HEK293 (cell line): ENCODE results near the gene TRPM6.

Source experiments
- CTCF ChIA-PET: fragments of 350-600 bp; formaldehyde crosslinking; extraction: SDS; loops from one replicate; lab custom pipeline; 2021; ENCODE audit warnings: antibody characterized with exemption; lab: Yijun Ruan, JAX
- POLR2A ChIA-PET: fragments of 300-600 bp; formaldehyde crosslinking; extraction: SDS; loops from one replicate; lab custom pipeline; 2020; ENCODE audit warnings: antibody characterized with exemption, inconsistent platforms; lab: Yijun Ruan, JAX
- H3K27ac ChIP-seq: fragments of 200-500 bp; sonication (Bioruptor generic); 2 replicates; pipeline ENCODE4 v1.5.1; 2014; ENCODE audit warnings: low read depth, low read length, control low read depth, inconsistent platforms; ENCODE audit errors: extremely low read depth
- H3K36me3 ChIP-seq, 2 experiments: fragments of 200-500 bp in 1 of 2; sonication (Bioruptor generic) in 1 of 2; 1 replicate in 1 of 2; 2 replicates in 1 of 2; pipeline ENCODE4 v1.5.1; 2014 to 2017; ENCODE audit warnings: inconsistent platforms in 2 of 2, low read length in 2 of 2; ENCODE audit not compliant: control insufficient read depth in 2 of 2, insufficient read depth in 1 of 2
- H3K4me1 ChIP-seq: fragments of 200-500 bp; sonication (Bioruptor generic); 2 replicates; pipeline ENCODE4 v1.5.1; 2014; ENCODE audit warnings: mild to moderate bottlenecking, low read length, inconsistent platforms; ENCODE audit not compliant: control insufficient read depth, insufficient read depth
- H3K4me3 ChIP-seq: 2 replicates; pipeline ENCODE4 v1.5.1; 2011; ENCODE audit warnings: low read depth, mild to moderate bottlenecking, control low read depth, low read length, moderate library complexity
- H3K9me3 ChIP-seq: fragments of 200-500 bp; sonication (Bioruptor generic); 2 replicates; pipeline ENCODE4 v1.5.1; 2014; ENCODE audit warnings: low read depth, low read length, inconsistent platforms; ENCODE audit not compliant: control insufficient read depth, insufficient read depth
- MYNN ChIP-seq: fragments of 450-650 bp; formaldehyde crosslinking; IDR thresholded peaks from 2 replicates; pipeline ENCODE4 v1.5.1; 2016; ENCODE audit warnings: missing biosample characterization, missing genetic modification characterization, borderline replicate concordance
- PRDM10 ChIP-seq: fragments of 450-650 bp; formaldehyde crosslinking; IDR thresholded peaks from 2 replicates; pipeline ENCODE4 v1.5.1; 2016; ENCODE audit warnings: missing biosample characterization, missing genetic modification characterization
- SETDB1 ChIP-seq: IDR thresholded peaks from one replicate; pipeline ENCODE4 v1.6.1; 2017; ENCODE audit warnings: mild to moderate bottlenecking, low read length, moderate library complexity, mixed read lengths; ENCODE audit not compliant: insufficient read length
- YY1 ChIP-seq: fragments of 450-650 bp; formaldehyde crosslinking; IDR thresholded peaks from 2 replicates; pipeline ENCODE4 v1.5.1; 2018; ENCODE audit warnings: missing biosample characterization, missing genetic modification characterization
- ZBTB10 ChIP-seq: fragments of 450-650 bp; formaldehyde crosslinking; IDR thresholded peaks from 2 replicates; pipeline ENCODE4 v1.5.1; 2016; ENCODE audit warnings: missing biosample characterization, missing genetic modification characterization
- ZBTB8A ChIP-seq: fragments of 450-650 bp; formaldehyde crosslinking; IDR thresholded peaks from 2 replicates; pipeline ENCODE4 v1.5.1; 2016; ENCODE audit warnings: missing biosample characterization, missing genetic modification characterization
- ZNF18 ChIP-seq: fragments of 450-650 bp; formaldehyde crosslinking; IDR thresholded peaks from 2 replicates; pipeline ENCODE4 v1.5.1; 2016; ENCODE audit warnings: missing biosample characterization, missing genetic modification characterization
- ZNF221 ChIP-seq: fragments of 450-650 bp; formaldehyde crosslinking; IDR thresholded peaks from 2 replicates; pipeline ENCODE4 v1.5.1; 2017; ENCODE audit warnings: missing biosample characterization, missing genetic modification characterization, borderline replicate concordance
- ZNF26 ChIP-seq: fragments of 450-650 bp; formaldehyde crosslinking; IDR thresholded peaks from 2 replicates; pipeline ENCODE4 v1.5.1; 2016; ENCODE audit warnings: missing biosample characterization, missing genetic modification characterization
- ZNF341 ChIP-seq: fragments of 450-650 bp; formaldehyde crosslinking; IDR thresholded peaks from 2 replicates; pipeline ENCODE4; 2016; ENCODE audit warnings: low read depth, missing biosample characterization, missing genetic modification characterization
- ZNF350 ChIP-seq: fragments of 450-650 bp; formaldehyde crosslinking; IDR thresholded peaks from 2 replicates; pipeline ENCODE4 v1.5.0; 2017; ENCODE audit warnings: missing biosample characterization, mild to moderate bottlenecking, missing genetic modification characterization
- ZNF362 ChIP-seq: fragments of 450-650 bp; formaldehyde crosslinking; IDR thresholded peaks from 2 replicates; pipeline ENCODE4 v1.5.1; 2016; ENCODE audit warnings: missing biosample characterization, missing genetic modification characterization
- ZNF391 ChIP-seq: fragments of 450-650 bp; formaldehyde crosslinking; IDR thresholded peaks from 2 replicates; pipeline ENCODE4 v1.5.1; 2016; ENCODE audit warnings: low read depth, missing biosample characterization, missing genetic modification characterization, borderline replicate concordance
- ZNF426 ChIP-seq: fragments of 450-650 bp; formaldehyde crosslinking; IDR thresholded peaks from 2 replicates; pipeline ENCODE4 v1.5.1; 2017; ENCODE audit warnings: missing biosample characterization, missing genetic modification characterization, mild to moderate bottlenecking, inconsistent platforms, moderate library complexity
- ZNF501 ChIP-seq: fragments of 450-650 bp; formaldehyde crosslinking; IDR thresholded peaks from 2 replicates; pipeline ENCODE4 v1.5.1; 2016; ENCODE audit warnings: missing biosample characterization, missing genetic modification characterization
- ZNF510 ChIP-seq: fragments of 450-650 bp; formaldehyde crosslinking; IDR thresholded peaks from 2 replicates; pipeline ENCODE4 v1.5.1; 2018; ENCODE audit warnings: mild to moderate bottlenecking, missing genetic modification characterization, missing biosample characterization; ENCODE audit not compliant: insufficient replicate concordance
- ZNF555 ChIP-seq: fragments of 450-650 bp; formaldehyde crosslinking; conservative IDR thresholded peaks from 2 replicates; pipeline ENCODE4 v1.5.1; 2017; ENCODE audit warnings: missing biosample characterization, mild to moderate bottlenecking, missing genetic modification characterization, inconsistent platforms

The TRPM6 gene

GRCh38 chr9:74726581-74726980 is 161.1 kb downstream of the TRPM6 start (continued):
- TF ChIP-seq ZBTB10 (tag by site-specific recombination) (no peak), SETDB1 (no peak), ZNF350 (tag by site-specific recombination) (no peak), ZBTB8A (tag by site-specific recombination) (no peak), ZNF391 (tag by site-specific recombination) (no peak), YY1 (no peak), ZNF555 (tag by site-specific recombination) (no peak), ZNF18 (tag by site-specific recombination) (no peak), ZNF510 (tag by site-specific recombination) (no peak)

- H3K36me3 ChIP-seq = no peaks in the 10 kb centered on the region
- H3K9me3 ChIP-seq = no peaks in the 10 kb centered on the region
- TF ChIP-seq PRDM10 (tag by site-specific recombination) = no peak
- TF ChIP-seq ZNF501 (tag by site-specific recombination) = no peak
- no peak for TF ChIP-seq MYNN (tag by site-specific recombination)
- no peak for TF ChIP-seq ZNF26 (tag by site-specific recombination)
- TF ChIP-seq ZNF341 (tag by site-specific recombination) = no peak
- TF ChIP-seq ZNF426 (tag by site-specific recombination) = no peak
- TF ChIP-seq ZNF362 (tag by site-specific recombination) = no peak
- TF ChIP-seq ZNF221 (tag by site-specific recombination) = no peak
- TF ChIP-seq, all 188 proteins: peak for 0
- Histone ChIP-seq H3K27ac (no peak overlapping the region), H3K4me3 (no peak overlapping the region), H3K4me1 (no peaks in the 10 kb centered on the region)
- ChIA-PET POLR2A (no interaction called here), CTCF (interaction anchor here (0.7 kb wide), 1 partner anchor 499 kb away, joined by 3 read pairs; no protein-coding TSS in a partner anchor)
Observed at GRCh38 chr9:74724317-74724716, 163.4 kb downstream of the TRPM6 start.
